Embryonic facial prominence (tissue), 1 donor: ENCODE measurements around the gene PFKL.
"Not testable (repeated sequence)": the region's sequence is repeated elsewhere in the genome, so short reads cannot be mapped to it uniquely, and the experiment has no call there.

ENCODE experiments used
- DNase-seq: peaks from one replicate; pipeline ENCODE4 v3.0.0-alpha.2; 2016; ENCODE audit errors: extremely low spot score

The PFKL gene

DNA sequence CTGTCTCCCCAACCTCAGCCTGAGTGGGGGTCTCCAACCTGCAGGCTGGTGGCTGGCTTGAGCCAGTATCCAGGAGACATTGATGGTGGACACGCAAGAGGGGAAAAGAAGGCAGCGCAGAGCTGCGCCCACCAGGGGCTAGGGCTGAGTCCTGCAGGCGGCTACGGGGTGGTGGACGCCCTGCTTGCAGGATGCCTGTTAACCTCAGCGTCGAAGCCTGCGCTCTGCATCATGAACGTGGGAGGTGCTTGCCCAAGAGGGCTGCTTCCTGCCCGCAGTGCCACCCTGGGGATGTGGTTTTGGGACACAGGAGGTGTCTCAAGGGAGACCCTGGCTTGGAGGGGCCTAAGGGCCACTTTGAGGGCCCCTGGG lies 27.7 kb downstream of the PFKL start:
- no peak for DNase-seq

DNA sequence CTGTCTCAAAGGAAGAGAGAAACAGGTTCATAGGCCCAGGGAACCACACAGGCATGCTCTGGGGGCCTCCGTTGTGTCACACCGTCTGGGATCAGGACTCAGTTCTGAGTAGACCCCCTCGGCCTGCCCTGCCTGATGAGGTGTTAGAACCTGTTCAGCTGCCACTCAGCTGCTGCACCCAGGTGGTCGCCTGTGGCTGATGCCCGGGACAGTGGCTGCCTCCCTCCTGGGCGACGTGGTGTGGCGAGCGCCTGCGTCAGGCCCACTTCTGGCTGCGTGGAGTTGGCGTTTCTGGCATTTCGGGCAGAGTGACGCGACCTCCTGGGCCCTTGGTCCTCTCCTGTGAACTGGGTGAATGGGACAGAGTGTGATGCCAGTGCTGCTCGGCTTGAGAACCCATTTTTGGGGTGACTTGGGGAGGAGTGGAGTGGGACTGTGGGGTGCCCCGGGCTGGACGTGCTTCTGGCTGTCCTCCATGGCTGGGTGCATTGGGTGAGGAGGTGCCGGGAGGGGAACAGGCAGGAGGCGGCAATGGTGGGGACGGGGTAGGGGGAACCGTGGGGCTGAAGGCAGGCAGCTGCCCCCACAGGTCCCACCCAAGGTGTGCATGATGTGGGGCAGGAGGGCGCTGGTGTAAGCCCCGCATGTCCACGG lies 28.5 kb downstream of the PFKL start:
- no peak for DNase-seq

DNA sequence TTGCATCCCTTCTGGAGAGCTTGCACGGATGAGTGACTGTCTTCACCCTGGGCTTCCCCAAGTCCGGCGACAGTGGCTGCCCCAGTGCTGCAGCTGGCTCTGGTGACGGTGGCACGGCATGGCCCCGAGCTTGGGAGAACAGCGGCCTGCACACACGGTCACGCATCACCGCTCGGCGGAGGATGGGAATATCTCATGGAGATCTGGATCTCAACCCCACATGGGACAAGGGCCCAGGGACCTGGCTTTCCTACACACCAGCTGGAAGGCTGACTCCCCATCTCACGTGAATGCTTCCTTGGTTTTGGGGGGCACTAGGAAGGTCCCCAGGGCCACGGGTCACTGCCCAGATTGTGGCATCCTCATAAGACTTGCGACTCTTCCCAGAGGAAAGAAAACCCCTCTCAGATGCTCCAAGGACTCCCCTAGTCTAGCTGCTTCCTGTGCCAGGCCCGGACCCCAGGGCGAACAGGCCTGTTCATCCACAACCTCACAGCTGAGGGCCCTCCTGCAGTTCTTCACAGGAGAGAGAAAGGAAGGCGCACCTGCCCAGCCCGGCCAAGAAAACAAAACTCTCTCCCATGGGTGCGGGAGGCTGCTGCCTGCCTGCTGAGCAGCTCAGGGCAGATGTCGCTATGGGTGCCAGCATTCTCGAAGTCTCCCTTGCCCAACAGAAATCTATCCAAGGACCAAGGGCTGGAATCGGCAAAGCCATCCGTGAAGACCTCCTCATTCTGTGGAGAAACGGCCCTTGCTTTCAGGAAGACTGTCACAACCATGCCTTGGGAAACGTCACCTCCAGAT lies 29.4 kb downstream of the PFKL start:
- no peak for DNase-seq

DNA sequence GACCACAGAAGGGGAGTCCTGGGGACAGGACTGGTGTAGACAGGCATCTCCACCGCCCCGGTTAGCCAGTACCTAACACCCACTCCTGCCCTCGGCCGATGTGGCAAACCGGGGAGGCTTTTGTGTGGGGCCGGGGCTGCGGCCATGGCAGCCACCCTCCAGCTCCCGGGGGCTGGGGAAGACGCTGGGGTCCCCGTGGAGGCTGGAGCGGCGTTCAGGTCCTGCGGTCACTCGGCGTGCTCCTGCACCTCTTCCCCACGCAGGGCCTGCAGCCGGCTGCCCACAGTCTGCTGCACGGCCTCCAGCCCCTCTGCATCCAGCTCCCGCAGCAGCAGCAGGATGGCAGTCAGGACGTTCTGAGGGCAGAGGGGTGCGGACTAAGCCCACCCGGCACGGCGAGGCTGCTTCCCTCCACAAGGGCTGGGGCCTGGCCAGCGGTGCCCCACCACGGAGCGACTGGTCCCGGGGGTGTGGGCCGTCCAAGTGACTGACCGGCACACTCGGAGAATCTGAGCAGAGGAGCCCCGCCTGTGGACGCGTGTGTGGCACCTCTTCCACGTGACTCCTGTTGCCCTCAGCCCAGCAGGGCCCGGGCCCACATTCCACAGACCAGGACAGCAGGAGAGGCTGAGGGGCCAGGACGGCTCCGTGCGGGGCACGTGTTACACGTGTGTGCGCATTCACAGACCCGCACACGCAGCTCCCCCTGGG lies 30.3 kb downstream of the PFKL start:
- no peak for DNase-seq

DNA sequence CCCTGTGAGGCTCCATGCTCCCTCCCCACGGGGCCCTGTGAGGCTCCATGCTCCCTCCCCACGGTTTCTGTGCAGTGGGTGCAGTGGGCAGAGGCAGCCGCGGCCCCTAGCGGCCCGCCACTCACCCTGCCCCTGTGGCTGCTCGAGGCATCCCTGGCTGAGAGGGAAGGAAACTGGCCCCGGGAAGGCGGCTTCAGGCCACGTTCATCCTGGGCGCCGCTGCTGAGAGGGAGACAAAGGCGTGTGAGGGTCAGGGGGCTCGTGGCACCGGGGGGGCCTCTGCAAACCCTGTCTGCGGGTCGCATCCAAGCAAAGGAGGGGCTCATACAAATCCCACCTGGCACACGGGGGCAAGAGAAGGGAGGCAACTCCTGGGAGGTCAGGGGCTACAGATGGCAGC lies 30.8 kb downstream of the PFKL start:
- no peak for DNase-seq

DNA sequence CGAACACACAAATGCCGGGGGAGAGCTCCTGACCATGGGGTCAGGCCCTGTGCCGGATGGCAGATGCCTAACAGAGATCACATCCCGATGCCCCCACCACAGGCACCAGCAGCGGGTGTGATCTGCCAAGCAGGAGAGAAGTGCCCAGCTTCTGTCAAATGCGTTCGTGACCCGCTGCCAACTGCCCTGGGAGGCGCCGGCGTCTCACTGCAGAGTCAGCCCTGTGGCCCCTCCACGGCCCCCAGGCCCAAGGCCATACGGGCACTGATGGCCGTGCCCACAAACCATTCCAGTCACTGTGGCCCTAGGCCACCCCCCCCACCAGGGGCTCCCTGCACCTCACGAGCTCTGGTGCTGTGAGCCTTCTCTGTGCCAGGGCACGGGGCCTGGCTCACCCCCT lies 31.4 kb downstream of the PFKL start:
- DNase-seq = no peak

DNA sequence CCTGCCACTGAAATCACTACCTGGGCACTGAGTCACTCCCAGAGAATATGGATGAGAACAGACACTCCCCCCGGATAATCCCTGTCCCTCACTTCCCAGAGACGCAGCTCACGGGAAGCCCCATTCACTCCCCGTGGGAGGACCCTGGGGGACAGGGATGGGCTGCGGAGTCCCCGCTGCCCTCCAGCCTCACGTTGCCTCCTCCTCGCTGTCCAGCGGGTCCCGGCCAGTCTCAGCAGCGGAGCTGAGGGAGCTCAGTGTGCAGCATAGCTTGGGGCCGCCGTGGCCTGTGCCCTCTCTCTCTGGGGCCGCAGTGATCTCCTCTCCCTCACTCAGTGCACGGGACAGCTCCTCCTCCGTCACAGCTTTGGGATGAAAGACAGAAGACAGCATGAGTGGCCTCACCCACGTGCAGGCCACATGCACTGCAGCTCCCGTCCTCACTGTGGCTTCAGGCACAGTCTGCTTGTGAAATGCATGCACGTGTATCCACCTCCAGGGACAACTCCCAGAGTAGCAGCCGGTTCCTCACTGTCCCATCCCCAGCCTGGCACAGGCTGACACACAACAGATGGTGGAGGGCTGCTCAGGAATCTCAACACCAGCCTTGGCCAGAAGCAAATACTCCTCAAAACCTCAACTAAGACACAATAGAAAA lies 31.9 kb downstream of the PFKL start:
- no peak for DNase-seq

DNA sequence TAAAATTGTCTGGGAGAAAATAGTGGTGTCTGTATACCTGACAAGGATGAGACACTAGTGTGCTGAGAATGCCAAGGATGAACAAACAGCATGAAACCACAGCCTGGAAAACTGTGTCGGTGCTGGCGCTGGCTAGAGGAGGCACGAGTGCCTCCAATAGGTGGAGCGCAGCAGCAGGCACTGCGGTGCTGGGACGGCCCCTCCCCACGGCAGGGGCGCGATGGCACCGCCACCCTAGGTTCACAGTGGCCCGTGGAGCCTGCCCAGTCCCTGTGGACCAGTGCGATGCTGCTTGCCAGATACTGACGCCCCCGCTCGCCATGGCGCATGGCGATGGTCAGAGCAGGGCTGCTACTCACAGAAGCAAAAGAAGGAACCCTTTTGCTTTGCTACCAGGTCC lies 32.5 kb downstream of the PFKL start:
- DNase-seq = no peak

DNA sequence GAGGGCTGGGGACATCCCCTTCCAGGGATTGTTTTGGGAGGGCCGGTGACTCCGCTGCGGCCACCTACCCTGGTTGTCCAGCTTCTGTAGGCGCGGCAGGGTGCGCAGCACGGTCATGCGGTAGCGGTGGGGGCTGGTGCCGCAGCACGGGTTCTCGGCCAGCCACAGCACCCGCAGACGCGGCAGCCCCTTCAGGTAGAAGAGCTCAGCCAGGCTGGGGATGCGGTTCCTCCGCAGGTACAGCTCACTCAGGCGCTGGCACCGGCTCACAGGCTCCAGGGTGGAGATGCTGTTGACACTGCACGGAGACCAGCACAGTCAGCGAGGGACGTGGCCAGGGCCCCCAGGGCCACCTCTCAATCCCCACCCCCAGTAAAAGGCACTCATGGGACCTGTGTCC lies 33.1 kb downstream of the PFKL start:
- DNase-seq = no peak

DNA sequence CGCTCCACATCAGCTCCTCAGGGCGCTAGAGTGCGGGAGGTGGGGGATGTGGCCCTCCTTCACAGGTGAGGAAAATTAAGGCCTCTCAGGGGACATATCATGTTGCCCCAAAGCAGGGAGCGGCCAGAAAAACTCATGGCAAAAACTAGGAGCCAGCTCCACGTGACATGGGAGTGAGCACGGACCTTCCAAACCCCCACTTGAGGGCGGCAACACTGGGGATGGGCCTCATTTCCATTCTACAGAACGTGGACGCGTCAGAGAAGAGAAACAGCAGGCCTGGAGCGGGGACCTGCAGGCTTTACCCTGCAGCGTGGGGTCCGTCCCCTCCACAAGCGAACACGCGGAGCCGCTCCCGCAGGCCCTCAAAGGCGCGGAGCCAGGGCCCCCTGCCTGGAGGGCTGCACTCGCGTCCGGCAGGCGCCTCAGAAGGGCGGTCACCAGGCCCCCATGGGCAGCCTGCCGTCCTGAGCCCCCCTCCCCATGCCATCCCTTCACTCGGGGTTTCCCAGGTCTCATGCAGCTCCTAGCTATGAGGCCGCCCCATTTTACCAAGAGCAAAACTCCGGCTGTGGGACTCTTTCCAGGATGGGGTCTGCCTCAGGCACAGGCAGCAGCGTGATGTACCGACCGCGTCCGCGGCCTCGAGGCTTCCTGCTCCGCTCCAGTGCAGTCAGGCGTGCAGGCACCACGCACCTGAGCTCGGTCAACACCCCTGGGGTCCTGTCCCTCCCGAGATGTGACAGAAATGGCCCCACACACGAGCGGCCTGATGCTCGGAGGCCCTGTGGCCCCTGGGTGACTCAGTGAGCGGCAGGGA lies 33.9 kb downstream of the PFKL start:
- no peak for DNase-seq

DNA sequence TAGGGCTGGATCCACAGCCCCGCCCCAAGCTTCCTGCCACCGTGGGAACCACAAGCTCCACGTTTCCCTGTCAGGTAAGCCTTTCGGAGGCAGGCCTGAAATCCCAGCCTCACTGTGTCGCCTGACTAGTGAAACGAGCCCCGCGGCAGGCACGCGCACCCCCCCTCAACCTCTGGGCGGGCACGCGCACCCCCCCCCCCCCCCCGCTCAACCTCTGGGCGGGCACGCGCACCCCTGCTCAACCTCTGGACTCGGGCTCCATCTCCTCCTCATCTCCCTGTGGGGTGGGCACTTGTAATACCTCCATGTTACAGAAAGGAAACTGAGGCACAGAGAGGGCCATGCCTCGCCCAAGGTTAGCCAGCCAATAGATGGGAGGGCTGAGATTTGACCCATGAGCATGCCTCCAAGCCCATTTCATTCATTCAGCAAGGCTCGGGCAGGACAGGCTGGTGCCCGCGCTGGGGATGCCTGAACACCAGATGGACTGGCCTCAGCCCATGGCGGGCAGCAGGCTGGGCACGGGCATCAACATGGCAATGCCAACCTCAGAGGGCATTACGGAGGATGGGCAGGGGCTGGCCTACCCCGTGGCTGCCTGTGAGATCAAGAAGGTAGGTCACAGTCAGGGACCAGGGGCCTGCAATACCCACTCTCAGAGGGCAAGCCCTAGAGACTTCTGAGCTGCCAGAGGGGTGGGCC lies 34.6 kb downstream of the PFKL start:
- no peak for DNase-seq

DNA sequence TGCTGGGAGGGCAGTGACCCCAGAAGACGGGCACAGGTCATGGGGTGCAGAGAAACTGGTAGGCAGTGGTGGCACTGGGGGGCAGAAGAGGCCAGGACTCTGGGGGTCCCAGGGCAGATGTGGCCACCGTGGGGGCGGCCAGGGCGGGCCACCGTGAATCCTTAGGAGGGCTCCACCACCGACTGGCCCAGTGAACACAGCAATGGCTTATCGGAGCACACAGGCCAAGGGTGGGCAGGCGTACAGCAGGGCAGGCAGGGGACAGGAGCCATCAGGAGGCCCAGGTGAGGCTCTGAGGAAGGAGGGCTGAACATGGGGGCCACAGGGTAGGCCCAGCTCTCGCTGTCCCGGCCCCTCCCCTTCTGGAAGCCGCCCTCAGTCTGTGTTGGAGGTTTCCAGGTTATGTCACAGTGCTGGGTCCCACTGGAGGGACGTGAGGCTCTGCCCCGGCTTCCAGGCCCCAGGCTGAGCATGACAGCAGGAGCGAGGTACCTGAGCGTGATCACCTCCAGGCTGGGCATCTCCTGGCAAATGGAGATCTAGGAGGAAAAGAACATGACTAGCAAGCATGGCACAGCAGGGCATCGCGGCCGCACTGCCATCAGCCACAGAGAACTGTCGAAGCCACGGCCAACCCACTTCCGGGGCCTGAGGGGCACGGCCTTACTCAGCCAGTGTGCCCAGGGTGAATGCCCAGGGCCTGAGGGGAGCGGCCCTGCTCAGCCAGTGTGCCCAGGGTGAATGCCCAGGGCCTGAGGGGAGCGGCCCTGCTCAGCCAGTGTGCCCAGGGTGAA lies 35.6 kb downstream of the PFKL start:
- DNase-seq = no peak

DNA sequence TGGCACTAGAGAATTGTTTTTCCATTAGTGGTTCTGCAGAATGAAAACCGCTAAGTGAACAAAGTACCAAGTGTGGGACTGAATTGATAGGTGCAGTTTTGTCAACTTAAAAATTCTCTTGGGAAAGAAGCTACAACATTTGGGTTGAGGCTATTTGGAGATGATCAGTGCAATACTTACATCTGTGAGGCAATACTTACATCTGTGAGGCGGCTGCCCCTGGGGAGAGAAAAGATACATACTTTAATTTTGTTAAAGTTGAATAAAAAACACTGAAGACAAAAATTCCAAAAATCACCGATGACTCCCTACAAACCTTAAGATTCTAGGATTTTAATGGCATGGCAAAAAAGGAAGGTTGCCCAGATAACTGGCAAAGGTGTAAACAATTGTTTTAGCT lies 37.6 kb downstream of the PFKL start:
- no peak for DNase-seq

DNA sequence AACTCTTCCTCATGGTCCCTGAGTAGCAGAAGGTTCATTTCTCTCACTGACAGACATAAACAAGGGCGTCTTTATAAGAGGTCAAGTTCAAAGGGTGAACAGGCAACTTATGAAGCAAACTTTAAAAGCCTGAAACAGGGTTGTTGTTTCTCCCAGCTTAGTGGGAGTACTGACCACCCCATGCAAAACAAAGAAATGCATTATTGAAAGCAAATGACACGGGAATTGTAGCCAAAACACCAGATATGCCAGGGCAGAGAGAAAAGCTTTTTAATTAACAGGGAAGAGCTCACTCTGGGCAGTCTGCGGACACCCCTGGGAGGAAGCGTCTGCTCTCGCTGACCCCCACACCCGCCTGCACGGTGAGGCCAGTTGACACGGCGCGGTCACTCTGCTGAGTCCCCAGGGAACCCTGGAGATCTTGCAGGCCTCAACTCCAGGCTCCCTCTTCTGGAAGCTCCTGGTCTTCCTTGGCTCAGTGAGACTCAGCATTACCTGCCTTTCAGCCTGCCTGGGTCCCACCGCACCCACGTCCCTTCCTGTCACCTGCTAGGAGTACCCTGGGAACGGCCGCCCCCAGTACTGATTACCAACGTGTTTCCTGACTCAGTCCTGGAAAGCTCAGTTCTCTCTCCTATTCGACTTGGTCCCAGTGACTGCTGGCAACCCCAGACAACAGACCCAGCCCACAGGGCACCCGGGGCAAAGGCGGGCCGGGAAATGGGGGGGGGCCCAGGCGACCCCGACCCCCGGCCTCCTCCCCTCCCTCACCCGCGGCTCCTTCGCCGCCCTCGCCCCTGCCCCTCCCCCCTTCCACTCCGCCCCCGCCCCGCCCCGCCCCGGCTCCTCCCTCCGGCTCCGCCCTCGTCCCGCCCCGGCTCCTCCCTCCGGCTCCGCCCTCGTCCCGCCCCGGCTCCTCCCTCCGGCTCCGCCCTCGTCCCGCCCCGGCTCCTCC lies 38.4 kb downstream of the PFKL start:
- DNase-seq = peak; percentile 42

DNA sequence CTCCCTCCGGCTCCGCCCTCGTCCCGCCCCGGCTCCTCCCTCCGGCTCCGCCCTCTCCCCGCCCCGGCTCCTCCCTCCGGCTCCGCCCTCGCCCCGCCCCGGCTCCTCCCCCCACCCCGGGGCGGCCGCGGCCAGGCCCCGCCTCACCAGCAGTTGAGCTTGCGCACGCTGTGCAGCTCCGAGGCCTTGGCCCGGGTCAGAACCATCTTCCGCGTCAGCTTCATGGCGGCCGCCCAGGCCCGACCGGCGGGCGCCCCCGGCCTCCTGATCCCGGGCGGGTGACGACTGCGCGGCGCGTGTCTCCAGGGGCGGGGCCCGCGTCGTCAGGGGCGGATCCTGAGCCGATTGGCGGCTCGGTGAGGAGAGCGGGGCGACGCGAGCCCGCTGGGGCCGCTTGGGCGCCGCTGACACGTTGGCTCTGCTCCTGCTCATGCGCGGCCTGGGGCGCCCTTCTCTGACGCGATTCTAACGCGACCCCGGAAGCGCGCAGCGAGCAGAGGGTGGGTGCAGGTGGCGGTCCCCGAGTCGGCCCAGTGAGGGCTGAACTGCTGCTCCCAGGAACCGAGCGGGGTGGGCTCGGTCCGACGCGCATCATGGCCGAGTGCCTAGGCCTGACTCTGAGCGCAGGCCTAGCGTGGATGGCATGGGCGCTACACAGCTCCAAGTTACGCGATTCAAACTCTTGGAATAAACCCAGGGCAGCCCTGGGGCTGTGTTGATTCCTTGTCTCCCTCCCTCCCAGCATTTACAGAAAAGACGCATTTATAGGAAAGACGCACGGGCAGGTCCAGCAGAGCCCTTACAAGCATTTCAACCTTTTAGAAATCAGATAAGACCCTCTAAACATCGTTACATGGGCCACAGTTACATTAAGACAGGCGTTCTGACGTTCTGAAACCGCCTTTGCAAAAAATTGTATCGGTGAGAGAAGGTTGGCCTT lies 39.4 kb downstream of the PFKL start, which contains the start of gene CFAP410:
Gene CFAP410, minus strand, starts transcription at position 420 of the 940 bp plus-strand sequence. Its CDS starts 196 bp downstream, at position 224.
- DNase-seq = peak; percentile 88

DNA sequence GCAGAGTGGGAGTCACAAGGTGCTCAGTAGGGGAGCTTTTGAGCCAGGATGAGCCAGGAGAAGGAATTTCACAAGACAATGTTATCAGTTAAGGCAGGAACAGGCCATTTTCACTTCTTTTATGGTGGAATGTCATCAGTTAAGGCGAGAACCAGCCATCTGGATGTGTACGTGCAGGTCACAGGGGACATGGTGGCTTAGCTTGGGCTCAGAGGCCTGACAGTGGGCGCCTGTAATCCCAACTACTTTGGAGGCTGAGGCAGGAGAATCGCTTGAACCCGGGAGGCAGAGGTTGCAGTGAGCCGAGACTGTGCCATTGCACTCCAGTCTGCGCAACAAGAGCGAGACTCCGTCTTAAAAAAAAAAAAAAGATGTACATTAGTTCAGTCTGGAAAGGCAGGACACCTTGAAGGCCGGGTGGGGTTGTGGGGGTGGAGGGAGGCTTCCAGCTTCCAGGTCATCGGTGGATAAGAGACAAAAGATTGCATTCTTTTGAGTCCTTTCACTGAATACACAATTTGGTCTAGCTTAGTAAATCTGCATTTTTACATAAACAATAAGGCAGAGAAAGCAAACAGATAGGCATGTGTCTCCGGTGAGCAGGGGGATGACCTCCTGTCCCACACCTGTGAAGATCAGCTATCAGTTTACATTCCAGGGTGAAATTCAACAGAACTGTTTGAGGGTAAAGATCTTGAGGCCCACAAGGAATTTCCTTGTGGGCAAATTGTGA lies 42.0 kb downstream of the PFKL start:
- DNase-seq = not testable (repeated sequence)

DNA sequence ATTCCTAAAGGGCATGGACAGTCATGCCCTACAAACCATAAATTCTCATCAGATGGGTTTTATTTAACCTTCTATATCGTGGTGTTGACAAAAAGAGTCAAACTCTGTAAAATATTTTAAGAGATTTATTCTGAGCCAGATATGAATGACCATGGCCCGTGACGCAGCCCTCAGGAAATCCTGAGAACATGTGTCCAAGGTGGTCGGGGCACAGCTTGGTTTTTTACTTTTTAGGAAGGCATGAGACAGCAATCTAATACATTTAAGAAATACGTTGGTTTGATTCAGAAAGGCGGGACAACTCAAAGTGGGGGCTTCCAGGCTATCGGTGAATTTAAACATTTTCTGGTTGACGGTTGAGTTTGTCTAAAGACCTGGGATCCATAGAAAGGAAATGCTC lies 43.1 kb downstream of the PFKL start:
- DNase-seq = not testable (repeated sequence)
